HG02798 (cell line): ENCODE results near the gene ATP10B.
"Not testable (repeated sequence)": the region's sequence is repeated elsewhere in the genome, so short reads cannot be mapped to it uniquely, and the experiment has no call there.

Experiments
- ATAC-seq: cut with Tn5 transposase; IDR thresholded peaks from one replicate; pipeline ENCODE4 v1.9.1; 2021; ENCODE audit warnings: mild to moderate bottlenecking; ENCODE audit not compliant: unreplicated experiment, poor library complexity

The ATP10B gene

DNA sequence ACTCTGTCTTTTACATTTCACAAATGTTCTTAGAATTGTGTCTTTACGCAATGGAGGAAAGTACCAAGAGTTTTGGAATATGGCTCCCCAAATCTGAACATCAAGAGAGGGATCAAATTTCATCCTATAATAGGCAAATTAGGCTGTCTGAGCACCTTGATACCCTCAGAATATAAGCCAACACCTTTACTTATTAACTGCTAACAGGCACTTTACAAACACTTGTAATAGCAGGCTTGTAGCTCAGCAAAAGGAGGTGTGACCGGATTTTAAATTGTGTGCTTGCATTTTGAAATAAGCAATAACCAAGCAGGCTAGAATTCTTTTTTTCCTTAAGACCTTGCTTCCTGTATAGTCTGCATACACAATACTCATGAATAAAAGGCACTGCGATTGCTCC is 92.0 kb downstream of the ATP10B start:
- no peak for ATAC-seq

DNA sequence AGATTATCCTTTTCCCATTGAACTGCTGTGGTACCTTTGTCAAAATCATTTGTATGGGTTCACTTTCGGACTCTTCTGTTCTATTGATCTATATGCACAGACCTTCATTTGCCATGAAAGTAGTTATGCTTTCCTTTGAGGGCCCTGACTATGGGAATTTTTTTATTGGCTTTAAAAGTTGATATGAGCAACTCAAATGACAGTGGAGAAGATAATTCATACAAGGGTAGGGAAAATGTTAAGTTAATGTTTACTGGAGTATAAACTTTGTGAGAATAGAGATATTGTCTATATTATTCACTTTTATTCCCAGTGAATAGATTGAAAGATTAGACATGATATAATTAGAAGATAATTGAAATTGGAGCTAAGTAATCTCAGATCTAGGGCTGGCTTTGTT is 94.8 kb downstream of the ATP10B start:
- ATAC-seq = no peak

DNA sequence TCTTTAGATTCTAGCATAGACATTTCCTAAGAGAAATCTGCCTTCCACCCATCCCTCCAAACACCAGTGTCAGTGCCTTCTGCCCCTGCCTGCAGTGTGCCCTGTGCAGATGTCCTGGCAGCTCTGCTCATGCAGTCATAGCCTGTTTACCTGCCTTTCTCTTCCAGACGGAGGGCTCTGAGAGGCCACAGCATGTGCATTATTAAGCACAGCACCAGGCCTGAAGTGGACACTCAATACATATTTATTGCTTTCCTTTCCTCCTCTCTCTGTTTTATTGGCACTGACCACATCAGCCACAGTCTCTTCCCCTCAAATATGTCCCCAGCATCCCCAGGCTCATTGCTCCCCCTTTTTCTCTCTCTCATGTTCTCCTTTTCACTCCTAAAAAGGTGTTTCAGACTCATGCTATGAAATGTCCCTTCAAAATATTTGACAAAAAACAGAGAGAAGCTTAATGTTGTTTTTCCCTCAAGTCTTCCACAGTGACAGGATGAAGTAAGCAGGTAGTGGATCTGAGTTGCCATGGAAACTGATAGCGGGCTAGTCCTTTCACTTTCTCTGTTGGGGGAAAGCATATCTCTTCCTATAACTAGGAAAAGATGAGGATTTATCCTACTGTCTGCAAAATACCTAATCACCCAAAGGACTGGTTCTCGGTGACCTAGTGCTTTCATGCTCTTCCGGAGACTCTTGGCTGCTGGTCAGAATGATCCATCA is 100.9 kb downstream of the ATP10B start:
- no peak for ATAC-seq

DNA sequence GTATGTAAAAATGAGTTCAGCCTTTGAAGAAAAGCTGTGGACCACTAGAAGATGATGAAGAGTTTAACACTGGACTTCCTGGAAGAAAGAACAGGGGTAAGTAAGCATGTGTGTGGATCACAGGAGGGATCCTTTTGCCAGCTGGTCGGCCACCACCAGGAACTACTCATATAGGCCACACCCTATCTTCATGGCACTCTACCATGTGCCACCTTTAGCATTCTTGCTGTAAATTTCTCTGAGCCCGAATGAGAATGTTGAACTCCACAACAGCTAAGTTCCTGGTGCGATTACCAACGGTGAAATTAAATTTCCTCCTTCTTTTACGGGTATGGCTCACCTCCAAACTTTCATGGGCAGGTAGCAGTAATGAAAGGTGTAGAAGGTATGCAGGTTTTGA is 102.3 kb downstream of the ATP10B start:
- ATAC-seq = no peak

DNA sequence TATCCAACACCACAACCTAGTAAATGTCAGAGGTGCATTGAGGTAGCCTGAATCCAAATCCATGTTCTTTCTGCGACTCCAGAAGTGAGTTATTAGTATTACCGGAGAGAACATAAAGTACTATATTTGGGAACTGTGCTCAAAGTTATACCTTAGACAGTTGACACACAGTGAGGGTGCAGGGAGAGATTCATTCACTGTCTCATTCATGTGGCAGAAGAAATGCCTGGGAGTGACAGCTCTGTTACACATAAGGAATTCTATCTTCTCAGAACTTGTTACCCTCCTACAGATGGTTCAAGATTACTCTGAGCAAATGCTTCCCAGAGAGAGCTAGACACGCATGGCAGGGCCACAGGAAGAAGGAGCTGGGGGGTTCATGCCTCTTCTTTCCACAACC is 103.0 kb downstream of the ATP10B start:
- no peak for ATAC-seq

DNA sequence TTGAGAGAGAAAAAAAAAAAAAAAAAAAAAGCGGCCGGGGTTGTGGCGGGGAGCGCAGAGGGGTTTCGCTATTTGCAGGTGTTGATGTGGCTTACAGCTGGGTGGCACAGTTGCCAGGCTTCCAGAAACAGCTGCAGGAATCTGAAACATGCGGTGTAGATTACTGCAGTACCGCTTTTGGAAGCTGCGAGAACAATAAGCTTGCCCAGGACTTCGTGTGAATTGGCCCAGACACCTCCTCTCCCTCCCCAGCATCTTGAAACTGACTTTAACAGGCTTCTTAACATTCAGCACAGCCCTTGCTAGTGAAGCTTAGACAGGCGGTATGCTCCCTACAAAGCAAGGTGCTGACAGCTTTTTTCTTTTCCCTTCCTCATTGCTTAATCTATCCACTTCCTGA is 104.0 kb downstream of the ATP10B start:
- ATAC-seq = no peak

DNA sequence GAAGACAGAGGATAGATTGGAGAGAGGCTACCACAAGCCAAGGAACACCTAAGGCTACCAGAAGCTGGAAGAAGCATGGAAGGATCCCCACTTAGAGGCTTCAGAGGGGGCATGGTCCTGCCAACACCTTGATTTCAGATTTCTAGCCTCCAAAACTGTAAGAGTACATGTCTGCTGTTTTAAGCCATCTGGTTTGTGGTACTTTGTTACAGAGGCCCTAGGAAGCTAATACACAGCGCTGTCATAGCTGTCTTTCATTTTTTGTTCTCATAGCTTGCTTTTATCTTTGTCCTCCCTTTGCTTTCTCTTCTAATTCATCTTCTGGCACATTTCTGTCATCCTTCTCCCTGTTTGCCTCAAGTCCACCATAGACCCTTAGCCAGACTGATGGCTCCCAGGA is 104.5 kb downstream of the ATP10B start:
- no peak for ATAC-seq

DNA sequence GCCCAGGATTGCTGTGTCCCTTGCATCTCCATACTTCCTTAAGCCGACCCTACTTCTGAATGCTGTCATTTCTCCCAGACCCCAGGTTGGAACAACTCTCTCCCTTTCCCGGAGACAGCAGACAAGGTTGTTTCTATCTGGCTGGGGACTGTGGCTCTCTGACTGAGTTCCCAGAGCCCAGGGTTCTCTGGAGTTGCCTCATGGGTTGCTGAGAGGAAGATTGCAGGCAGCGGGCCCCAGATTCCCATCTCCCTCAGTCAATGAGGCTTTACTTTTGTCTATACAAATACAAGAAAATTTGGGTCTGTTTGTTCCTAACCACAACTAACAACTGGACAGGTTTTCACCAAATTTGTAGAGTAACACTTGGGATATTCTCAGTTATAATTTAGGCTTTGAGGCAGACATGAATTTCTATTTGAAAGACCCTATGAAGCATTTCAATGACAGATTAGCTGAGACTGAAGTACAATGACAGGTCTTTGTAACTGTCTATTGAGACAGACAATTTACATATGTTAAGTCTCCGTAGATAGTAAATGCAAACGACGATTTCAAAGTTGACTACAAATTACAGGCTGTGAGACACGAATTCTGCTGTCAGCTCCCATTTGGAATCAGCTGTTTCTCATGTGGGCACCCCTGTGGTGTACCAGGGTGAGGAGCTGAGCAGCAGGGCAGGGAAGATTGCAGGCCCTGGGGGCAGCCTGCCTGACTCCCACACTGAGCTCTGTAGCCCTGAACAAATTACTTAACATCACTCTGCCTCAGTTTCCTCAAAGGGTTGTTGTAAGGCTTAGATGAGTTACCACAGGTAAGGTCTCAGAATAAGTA is 107.5 kb downstream of the ATP10B start:
- ATAC-seq = no peak

DNA sequence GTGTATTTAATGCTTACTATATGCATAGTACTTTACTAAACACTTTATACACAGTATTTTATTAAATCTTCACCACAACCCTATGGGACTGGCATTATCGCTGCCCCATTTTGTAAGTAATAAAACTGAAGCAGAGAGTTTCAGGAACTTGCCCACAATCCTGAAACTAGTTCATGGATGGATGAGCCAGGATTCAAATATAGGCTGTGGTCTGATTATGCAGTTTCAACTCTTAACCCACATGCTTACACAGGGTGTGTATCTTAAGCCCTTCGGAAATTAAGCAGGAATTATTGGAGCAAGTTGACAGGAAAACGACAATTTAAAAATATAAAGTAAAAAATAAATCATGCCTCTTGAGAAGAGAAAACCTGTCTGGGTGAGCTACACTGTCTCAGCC is 109.0 kb downstream of the ATP10B start:
- ATAC-seq = peak; percentile 66

DNA sequence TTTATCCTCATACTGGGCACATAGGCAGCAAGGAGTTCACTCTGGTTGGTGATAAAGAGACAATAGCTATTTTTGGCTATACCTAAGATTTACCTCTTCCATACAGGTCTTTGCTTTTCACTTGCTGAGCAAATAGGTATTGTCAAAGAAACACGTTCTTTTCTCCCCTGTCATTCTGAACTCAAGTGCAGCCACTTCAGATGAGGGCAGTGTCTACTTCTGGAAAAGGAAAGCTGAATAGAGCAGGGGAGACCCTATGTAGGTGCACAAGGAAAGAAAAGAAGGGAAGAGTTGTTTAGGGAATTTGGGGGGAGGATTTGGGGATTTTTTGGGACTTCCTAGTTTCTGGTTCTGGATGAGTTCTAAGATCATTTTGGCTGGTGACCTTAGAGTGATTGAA is 109.6 kb downstream of the ATP10B start:
- no peak for ATAC-seq

DNA sequence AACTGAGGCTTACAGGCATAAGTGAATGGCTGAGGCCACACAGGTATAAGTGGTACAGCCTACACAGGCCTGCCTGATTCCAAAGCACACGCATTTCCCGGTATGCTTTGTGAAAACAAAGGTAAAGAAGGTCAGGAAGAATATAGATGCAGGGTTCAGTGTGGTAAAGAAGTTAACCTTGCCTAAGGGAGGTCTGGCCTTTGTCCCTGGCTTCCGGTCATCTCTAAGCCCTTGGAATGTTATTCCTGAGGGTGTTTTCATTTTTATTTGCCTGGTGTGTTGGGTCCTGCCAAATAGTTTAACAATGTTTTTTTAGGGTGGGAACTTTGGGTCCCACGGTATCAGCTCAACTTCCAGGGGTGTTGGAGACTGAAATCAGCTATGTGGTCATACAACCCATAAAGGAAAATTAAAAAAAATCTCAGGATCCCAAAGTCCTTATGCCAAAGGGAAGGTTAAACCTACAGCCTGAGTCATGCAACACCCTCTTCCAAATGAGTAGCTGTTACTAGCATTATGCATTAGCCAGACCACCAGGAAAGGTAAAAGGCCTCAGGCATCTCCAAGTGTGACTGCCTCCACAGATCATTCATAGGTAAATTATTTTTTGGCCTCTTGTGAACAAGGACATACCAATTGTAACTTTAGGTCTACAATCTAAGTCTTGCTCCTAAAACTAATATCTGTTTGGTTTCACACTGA is 124.6 kb downstream of the ATP10B start:
- ATAC-seq = no peak

DNA sequence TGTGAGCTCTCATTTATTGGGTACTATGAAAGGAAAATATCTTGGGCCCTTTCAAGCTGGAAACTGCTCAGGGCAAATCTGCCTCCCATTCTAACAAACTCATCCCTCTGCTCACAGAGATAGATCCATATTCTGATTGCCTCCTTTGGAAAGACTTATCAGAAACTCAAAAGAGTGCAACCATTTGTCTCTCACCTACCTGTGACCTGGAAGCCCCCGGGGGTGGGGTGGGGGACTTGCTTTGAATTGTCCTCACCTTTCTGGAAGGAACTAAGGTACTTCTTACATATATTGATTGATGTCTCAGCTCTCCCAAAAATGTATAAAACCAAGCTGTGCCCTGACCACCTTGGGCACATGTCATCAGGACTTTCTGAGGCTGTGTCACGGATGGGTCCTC is 125.3 kb downstream of the ATP10B start:
- ATAC-seq = no peak

DNA sequence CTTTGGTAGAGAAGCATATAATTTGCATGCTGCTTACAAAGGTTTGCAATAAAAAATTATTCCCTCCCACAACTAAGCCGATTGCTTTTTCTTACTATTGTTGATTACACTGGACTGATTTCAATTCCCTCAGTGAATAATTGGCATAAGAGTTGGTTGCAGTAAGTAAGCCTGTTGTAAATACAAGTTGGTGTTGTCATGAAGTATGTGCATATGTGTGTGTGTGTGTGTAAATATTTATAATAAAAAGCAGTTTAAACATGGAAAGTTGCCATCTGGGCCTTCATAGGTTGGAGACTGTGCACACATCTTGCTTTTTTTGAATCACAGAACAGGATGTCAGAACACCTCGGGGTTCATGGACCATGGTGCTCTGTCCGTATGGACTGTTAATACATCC is 131.2 kb downstream of the ATP10B start:
- no peak for ATAC-seq

DNA sequence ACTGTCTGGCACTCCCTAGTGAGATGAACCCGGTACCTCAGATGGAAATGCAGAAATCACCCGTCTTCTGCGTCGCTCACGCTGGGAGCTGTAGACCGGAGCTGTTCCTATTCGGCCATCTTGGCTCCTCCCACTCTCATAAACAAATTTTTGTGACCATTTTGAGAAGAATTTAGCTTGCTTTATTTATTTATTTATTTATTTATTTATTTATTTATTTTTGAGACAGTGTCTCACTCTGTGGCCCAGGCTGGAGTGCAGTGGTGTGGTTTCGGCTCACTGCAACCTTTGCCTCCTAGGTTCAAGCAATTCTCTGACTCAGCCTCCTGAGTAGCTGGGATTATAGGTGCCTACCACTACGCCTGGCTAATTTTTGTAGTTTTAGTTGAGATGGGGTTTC is 136.5 kb downstream of the ATP10B start:
- not testable (repeated sequence) for ATAC-seq

DNA sequence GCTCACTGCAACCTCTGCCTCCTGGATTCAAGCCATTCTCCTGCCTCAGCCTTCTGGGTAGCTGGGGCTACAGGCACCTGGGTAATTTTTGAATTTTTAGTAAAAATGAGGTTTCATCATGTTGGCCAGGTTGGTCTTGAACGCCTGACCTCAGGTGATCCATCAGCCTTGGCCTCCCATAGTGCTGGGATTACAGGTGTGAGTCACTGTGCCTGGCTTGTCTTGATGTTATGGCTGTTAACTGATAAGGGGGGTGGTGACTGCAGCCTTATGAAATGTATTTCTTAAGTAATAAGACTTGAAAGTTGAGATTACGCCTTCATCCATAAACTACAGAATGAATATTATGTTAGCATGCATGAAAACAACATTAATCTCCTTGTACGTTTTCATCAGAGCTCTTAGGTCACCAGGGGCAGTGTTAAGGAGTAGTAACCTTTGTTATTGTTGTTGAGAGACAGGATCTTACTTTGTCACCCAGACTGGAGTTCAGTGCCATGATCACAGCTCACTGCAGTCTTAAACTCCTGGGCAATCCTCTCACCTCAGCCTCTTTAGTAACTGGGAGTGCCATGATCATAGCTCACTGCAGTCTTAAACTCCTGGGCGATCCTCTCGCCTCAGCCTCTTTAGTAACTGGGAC is 148.3 kb downstream of the ATP10B start:
- ATAC-seq = no peak

DNA sequence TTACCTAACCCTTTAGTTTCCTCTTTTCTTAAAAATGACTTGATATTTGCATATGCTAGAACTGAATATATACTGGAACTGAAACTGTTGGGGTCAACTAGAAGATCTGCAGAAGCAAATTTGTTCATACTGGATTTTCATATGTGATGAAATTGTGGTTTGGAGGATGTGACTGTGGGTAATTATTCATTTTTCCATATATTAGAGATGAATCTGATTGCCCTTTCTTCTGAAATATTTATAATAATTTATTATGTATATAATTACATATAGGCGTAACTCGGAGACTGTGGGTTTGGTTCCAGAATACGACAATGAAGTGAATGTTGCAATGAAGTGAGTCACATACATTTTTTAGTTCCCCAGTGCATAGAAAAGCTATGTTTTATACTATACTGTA is 149.1 kb downstream of the ATP10B start:
- ATAC-seq = peak; percentile 86

DNA sequence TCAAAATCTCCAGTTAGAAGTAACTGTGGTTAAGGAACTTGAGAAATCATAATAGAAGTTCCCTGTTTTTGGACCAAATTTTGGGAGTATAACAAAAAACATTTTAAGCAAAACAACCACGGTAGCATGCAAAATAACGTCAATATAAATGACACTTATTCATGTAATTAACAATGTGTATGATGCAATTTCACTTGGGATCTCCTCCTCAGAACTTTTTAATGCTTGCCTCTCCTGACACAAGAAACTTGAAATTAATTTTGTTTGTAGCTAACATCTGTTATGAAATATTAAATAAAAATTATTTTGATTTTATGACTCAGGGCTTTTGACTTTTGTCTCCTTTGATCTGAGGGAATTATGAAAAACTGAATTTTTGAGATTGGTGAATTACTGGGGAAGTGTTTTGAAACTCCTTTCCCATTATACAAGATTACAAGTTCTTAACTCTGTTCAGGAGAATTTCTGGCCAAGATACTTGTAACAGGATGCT is 149.7 kb downstream of the ATP10B start:
- ATAC-seq = no peak

DNA sequence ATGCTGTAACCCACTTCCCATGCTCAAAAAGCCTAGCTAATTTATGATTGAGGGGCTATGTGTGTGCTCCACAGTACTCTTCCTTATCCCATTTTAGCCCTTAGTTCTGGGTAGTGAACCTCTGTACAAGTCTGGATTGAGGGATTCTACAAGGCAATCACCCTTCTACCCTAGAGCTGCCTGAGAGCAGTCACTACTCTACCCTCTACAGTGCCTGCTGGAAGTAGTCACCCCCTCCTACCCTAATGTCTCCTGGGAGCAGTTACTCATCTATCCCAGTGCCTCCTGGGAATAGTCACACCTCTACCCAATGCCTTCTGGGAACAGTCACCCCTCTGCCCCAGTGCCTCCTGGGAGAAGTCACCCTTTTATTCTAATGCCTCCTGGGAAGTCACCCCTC is 150.6 kb downstream of the ATP10B start:
- no peak for ATAC-seq

DNA sequence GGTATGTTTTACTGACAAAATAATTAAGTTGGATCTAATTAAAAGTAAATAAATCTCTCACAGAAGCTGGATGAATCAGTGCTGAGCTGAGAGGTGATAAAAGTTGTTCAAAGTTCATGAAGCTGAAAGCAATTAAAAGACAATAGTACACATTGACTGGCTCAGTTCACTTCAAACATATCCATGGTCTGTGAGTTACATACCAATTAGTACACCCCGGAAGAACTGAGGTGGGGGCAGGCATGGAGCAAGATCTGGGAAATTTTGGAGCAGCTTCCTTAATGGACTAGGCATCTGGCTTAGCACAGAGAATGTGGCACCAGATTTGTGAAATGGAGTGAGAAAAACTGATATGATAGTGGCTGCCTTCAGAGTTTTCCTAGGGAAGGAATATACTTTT is 152.7 kb downstream of the ATP10B start:
- no peak for ATAC-seq

DNA sequence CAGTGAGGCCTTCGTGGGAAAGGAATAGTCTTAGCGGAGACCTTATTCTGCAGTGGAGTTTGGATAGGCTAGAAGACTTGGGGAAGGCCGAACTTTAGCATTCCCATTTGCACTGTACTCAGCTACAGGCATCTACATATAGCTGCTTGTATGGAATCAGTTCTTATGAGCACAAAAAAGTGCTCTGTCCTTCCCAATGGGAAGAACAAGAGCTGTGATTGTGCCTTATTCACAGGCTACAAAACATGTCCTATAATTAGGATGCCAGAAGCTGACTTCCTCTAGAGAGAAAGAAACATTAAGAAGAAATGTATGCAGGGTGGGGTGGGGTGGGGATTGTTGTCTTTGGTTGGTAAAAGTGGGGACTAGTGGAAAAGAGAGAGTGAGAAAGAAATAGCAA is 154.7 kb downstream of the ATP10B start:
- no peak for ATAC-seq

DNA sequence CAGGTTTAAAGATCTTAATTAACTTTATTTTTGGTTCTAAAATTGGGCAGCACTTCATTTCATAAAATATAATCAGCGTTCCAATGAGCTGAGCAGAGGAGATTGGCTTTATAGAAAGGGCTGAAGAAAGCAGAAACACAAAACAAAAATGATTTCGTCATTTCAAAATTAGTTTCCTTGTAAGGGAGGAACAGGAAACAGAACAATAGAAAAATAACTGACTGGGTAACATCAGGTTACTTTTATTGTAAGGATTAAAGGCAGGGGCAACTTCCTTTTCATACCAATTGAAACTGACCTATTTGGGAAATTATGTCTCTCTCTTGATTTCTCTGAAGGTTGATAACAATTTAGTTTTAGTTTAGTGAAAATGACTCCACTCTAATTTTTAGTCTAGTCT is 157.1 kb downstream of the ATP10B start:
- no peak for ATAC-seq
